NCI-H1417 (cell line): ENCODE data around the gene ARHGAP31.
A peak's percentile ranks its signal among the peaks of the same experiment; 100 is the strongest.
"Not testable (repeated sequence)": the region's sequence is repeated elsewhere in the genome, so short reads cannot be mapped to it uniquely, and the experiment has no call there.

Source experiments
- DNase-seq, 3 experiments: peaks; one replicate each; lab custom pipeline; 2025; lab: John Stamatoyannopoulos, UW

The ARHGAP31 gene

DNA sequence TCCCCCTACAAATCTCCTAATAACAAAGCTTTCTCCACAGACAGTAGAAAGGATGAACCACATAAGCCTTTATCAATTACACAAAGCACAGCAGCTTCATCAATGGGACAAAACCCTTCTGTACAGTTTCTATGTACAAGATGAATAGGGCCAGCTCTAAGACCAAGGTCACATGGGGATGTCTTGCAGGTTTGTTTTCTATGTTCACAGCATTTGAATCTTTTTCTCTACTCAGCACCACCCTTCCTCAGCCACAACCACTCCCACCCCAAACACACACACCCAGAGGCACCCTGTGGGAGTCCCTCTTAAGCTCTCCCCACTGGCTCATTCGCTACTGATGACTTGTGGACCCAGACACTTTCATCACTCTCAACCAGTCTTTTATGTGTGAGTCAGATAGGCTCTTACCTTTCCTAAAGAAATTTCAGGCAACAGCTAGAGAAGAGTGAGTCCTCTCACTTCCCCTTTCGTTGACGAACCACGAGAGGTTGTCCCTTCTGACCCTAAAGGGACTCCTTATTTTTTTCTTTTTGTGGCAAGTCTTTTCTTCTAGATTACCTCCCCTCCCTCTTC lies 57.9 kb downstream of the ARHGAP31 start:
- no peak for DNase-seq

- peak in 1 of 3 experiments; percentile 14 for DNase-seq
Observed at GRCh38 chr3:119352863-119353527, 58.8 kb downstream of the ARHGAP31 start.

- not testable (repeated sequence) for DNase-seq
Observed at GRCh38 chr3:119355608-119356007, 61.4 kb downstream of the ARHGAP31 start.

GRCh38 chr3:119356646-119357045 lies 62.5 kb downstream of the ARHGAP31 start:
- no peak for DNase-seq

DNA sequence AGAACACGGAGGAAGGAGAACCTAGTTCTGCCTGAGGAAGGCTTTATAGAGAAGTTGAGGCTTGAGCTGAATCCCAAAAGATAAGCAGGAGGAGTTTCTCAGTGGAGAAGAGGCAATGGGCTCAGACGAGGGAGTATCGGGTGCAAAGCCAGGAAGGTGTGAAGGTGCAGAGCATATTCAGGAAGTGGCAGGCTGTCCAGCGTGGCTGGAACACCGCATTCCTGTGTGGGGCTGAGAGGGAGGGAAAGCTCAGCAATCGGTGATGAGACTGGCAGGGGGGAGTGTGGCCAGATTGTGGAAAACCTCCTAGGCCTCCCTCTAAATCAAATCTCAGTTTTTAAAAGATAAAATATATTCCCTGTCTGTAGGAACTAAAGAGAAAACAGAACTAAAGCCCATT lies 63.0 kb downstream of the ARHGAP31 start:
- no peak for DNase-seq

- no peak for DNase-seq
Observed at GRCh38 chr3:119359476-119360326, 65.5 kb downstream of the ARHGAP31 start.

DNA sequence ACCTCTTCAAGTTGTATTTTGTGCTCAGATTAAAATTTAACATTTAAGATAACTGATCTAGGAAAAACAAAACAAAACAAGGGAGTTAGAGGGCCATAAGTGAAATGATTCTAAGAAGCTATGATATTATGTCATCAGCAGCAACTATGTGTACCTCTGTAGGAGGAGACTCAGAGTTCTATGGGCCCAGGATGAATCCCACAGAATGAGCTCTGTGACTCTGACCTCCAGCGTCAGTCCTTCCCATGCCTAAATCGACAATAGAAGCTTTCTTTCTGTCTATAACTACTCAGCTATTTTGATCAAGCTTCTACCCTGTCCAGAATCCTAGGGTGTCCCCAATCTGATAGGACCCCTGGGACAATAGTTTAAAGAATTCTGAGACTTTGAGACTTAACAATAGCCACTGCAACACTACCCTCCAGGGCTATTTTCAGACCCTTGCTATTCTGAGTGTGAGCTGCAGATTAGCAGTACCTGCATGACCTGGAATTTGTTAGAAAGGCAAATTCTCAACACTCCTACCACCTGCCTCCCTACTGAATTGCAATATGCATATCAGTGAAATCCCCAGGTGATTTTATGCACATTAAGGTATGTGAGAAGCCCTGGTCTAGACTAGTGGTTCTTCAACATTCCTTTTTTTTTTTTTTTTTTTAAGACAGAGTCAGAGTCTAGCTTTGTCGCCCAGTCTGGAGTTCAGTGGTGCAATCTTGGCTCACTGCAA lies 66.7 kb downstream of the ARHGAP31 start:
- no peak for DNase-seq

GRCh38 chr3:119362010-119362409 lies 67.8 kb downstream of the ARHGAP31 start:
- no peak for DNase-seq

DNA sequence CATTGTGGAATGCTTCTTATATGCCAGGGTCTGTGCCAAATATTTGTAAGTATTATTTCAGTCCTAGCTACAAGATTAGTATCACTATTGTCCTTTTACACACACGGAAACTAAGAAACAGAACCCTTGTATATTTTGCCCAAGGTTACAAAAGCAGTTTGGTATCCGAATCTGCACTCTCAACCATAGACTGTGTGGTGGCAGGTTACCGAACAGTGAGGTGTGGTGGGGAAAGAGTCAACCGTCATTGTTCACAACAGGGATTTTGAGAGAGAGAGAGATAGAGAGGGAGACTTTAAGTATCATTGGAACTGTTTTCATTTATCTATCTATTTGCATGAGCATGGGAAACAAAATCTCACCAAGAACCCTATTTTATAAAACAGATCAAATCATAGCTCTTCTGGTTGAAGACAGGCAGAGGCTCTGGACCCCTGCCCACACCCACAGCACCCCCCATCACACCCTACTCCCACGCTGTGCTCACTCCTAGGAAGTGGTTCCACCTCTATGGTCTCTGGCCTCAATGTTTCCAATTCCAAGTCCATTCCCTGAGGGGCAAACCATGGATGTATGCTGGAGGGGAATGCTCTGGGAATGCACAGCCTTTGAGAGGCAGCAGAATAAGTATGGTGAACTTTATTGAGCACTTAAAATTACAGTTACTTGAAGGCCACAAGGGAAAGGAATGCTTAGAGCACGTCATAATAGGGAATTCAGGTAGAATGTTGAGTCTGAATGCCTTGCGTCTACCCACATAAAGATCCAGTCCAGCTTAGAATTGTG lies 69.0 kb downstream of the ARHGAP31 start:
- no peak for DNase-seq

GRCh38 chr3:119364401-119364800 lies 70.2 kb downstream of the ARHGAP31 start:
- DNase-seq = no peak

DNA sequence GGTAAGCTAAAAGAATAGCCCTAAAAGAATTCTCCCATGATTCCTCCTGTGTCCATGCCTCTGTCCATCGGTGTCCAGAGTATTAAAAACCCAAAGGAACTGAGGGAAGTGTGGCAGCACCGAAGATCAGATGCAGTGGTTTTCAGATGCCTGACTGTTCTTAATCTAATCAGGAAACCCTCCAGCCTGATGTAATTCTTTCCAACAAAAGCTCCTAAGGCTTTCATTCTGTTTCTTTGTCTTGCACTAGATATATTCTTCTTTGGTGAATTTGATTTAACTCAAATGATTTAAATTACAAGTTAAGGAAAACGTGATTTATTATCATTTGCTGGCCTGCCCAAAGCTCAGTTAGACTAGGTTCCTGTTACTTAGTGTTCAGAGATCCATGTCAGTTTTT lies 71.2 kb downstream of the ARHGAP31 start:
- no peak for DNase-seq

DNA sequence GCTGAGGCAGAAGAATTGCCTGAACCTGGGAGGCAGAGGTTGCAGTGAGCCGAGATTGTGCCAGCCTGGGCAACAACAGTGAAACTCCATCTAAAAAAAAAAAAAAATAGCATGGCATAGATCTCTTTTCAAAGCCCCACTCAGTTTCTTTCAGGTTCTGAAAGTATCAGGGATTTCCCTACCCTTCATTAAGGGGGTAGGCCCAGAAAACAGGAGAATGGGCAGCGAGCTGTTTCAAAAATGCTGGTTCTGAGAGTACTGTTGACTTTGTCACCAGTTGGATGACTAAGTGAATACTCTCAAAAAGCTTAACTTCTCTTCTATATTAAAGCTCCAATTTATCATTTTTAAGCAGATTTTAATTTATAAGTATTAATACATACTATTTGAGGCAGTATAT lies 72.8 kb downstream of the ARHGAP31 start:
- DNase-seq = no peak

DNA sequence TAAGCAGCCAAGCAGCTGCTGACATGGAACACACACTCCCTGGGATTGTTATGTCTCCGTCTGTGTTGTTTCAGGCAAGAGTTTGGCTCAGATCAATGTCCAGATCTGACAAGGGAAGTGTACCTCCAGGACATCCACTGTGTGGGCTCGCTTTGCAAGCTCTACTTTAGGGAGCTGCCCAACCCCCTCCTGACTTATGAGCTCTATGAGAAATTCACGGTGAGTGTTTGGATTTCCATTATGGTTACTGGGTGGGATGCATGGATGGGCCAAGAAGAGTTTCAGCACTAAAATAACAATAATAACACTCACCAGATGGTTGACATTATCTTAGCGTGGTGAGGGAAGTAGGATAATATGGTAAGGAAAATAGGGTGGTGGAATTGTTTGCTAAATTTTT lies 74.1 kb downstream of the ARHGAP31 start:
- no peak for DNase-seq

GRCh38 chr3:119371786-119372185 lies 77.6 kb downstream of the ARHGAP31 start:
- DNase-seq = not testable (repeated sequence)

DNA sequence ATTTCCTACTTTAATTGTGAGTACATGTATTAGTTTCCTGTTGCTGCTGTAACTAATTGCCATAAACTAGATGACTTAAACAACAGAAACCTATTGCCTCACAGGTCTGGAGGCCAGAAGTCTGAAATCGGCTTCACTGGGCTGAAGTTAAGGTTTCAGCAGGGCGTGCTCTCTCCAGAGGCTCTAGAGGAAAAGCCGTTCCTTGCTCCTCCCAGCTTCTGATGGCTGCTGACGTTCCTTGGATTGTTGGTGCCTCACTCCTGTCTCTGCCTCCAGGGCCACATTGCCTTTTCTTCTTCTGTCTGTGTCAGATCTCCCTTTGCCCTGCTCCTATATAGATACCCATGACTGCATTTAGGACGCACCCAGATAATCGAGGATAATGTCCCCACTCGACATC lies 80.9 kb downstream of the ARHGAP31 start:
- no peak for DNase-seq

- no peak for DNase-seq
Observed at GRCh38 chr3:119375510-119375909, 81.3 kb downstream of the ARHGAP31 start.

GRCh38 chr3:119376758-119377157 lies 82.6 kb downstream of the ARHGAP31 start:
- no peak for DNase-seq

GRCh38 chr3:119378259-119378803 lies 84.1 kb downstream of the ARHGAP31 start:
- DNase-seq = no peak

- DNase-seq = peak; percentile 14 to 51 (median 34)
Observed at GRCh38 chr3:119380697-119381096, 86.5 kb downstream of the ARHGAP31 start.

DNA sequence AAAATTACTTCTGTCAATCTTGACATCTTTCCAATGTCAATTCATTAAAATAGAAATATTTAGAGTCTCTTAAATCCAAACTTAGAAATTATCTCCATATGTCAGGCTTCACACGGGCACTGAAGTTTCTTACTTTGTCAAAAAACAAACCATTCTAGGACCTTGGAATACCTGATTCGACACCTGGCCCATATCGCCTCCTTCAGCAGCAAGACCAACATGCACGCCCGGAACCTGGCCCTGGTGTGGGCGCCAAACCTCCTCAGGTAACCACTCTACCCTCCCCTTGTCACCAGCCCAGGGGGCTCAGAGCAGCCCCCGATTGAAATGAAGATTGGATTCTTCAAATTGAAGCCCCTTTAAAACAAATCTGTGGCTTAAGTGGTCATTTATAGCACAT lies 88.0 kb downstream of the ARHGAP31 start:
- no peak for DNase-seq

- no peak for DNase-seq
Observed at GRCh38 chr3:119388577-119388976, 94.4 kb downstream of the ARHGAP31 start.
